Fibroblast of the aortic adventitia (primary cell): ENCODE data around the gene TTYH1. TPM values are rescaled to one million over a fixed set of nuclear protein-coding genes. Genes with fewer than 3 reads are reported as not detected.

ENCODE experiments used
- DNase-seq: peaks from one replicate; pipeline ENCODE4 v3.0.0-alpha.2; 2010; ENCODE audit warnings: low read depth
- H3K4me3 ChIP-seq: 2 replicates; pipeline ENCODE4 v1.5.1; 2011; ENCODE audit warnings: low read depth, mild to moderate bottlenecking, control low read depth, low read length, moderate library complexity
- CTCF ChIP-seq: IDR thresholded peaks from 2 replicates; pipeline ENCODE4 v1.5.1; 2011; ENCODE audit warnings: mild to moderate bottlenecking, low read length, control low read depth, inconsistent platforms; ENCODE audit not compliant: insufficient read depth
- total RNA-seq: library from RNA; depleted of rRNA; stranded (reverse); fragments of >200 nt; gene quantifications from 2 replicates; pipeline ENCODE4 v1.2.3, GENCODE V29; 2012; ENCODE audit warnings: low replicate concordance

Gene TTYH1
- total RNA-seq, 1 donor = not detected

- no peak for DNase-seq
- H3K4me3 ChIP-seq = no peak overlapping the region
- no peak for TF ChIP-seq CTCF
Measured at GRCh38 chr19:54458648-54459281, 43.5 kb downstream of the TTYH1 start.

GRCh38 chr19:54459282-54460229, 44.3 kb downstream of the TTYH1 start:
- H3K4me3 ChIP-seq = no peak overlapping the region
- no peak for DNase-seq
- TF ChIP-seq CTCF = no peak

GRCh38 chr19:54460230-54461005, 45.2 kb downstream of the TTYH1 start:
- H3K4me3 ChIP-seq = no peak overlapping the region
- no peak for TF ChIP-seq CTCF
- no peak for DNase-seq

GRCh38 chr19:54461210-54461609, 45.9 kb downstream of the TTYH1 start:
- no peak for DNase-seq
- no peak overlapping the region for H3K4me3 ChIP-seq
- TF ChIP-seq CTCF = no peak

DNA sequence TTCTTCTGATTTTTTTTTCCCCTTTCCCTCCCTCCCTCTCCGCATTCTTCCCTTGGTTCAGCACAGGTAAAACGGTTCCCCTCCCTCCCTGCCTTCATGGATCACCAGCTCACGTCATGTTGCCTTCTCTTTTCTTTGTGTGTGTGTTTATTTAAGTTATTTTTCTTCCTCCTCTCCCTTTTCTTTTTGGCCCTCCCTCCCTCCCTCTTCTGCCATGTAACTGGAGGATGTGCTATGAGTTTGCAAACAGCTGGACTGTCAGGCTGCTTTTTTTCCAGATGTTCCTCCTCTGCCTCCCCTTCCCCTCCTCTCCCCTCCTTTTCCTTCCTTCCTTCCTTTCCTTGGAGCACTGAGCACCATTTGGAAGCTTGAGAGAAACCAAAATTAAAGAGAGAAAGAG, 46.3 kb downstream of the TTYH1 start:
- TF ChIP-seq CTCF = no peak
- no peak overlapping the region for H3K4me3 ChIP-seq
- DNase-seq = no peak

- H3K4me3 ChIP-seq = peak overlapping the region; percentile 75
- no peak for DNase-seq
- TF ChIP-seq CTCF = no peak
Measured at GRCh38 chr19:54462047-54462654, 46.9 kb downstream of the TTYH1 start.
